ENCODE results near the gene KPRP.

KPRP gene

DNA sequence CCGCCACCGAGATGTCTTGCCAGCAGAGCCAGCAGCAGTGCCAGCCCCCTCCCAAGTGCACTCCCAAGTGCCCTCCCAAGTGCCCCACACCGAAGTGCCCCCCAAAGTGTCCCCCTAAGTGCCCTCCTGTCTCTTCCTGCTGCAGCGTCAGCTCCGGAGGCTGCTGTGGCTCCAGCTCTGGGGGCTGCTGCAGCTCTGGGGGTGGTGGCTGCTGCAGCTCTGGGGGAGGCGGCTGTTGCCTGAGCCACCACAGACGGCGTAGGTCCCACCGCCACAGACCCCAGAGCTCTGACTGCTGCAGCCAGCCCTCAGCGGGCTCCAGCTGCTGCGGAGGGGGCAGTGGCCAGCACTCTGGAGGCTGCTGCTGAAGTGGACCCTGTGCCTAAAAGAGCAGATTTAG, 18.5 kb downstream of the KPRP start:
- no peak for DNase-seq

DNA sequence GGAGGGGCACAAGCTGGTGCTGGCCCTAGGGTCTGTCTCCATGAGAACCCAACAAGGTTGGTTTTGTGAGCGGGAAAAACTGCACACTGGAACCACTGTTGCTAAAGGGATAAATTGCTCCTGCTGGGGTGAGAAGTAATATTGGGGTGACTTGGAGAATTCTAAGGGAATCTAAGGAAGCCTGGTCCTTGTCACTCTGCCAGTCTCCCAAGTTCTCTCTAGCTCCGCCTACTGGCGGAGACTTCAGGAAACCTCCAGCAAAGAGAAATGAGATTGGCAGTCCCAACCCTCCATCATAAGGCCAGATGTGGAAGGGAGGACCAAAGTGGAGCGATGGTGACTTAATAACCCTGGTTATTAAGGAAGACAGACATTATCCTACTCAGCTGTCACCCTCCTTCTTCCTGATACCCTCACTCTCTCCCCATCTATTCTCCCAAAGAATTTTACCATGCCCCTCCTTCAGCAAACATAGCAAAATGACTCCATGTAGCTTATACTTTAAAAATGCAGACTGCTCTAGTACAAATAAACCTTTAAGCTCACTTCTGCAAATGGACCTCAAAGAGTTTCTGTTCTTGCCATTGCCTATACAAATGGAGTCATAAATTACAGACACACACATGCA, 19.8 kb downstream of the KPRP start:
- DNase-seq: no peak

DNA sequence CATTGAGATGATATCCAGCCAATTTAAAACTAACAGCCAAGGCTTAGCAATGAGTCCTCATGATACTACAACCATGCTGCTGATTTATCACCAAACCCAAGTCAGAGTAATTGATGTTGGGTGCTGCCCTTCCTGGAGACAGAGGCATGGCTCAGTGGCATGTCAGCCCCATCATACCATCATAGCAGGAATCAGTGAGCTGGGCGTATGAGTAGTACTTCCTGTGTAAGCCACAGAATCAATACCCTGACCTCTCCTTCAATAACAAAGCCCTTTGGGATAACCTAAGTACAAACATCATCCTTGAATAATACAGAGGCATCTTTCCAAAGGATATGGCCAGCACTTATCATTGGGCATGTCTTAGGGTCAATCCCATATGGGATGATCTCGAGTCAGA, 25.3 kb downstream of the KPRP start:
- DNase-seq: no peak

GRCh38 chr1:152786077-152786476, 28.3 kb downstream of the KPRP start, which contains the start of gene LCE1E:
Gene LCE1E, plus strand, starts transcription at chr1:152786257. Its CDS starts 1,043 bp downstream, at chr1:152787300.
- peak; percentile 10 for DNase-seq

- no peak for DNase-seq
Observed at GRCh38 chr1:152795686-152796085, 37.9 kb downstream of the KPRP start.

DNA sequence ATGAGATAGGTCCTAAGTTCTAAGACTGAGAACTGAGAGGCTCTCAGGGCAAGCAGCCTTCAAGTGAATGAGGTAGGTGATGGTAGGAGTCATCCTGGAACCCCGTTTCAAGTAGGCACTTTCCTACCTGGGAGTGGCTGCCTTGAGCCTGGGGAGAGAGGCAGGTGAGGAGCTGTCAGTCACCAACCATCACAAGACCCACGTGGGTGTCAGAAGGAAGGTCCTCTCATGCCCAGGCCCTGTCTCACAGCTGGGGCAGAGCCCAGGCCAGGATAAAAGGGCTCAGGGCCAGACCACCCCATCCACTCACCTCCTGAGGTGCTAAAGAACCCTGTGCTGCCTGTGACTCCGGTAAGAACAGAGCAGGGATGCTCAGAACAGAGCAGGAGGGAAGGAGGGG, 38.6 kb downstream of the KPRP start, which contains the start of gene LCE1D:
TSS of gene LCE1D (plus strand) at position 301 of the 400 bp plus-strand sequence. CDS start 1,074 bp downstream, outside the sequence.
- no peak for DNase-seq

GRCh38 chr1:152801333-152801732, 43.5 kb downstream of the KPRP start:
- no peak for DNase-seq

DNA sequence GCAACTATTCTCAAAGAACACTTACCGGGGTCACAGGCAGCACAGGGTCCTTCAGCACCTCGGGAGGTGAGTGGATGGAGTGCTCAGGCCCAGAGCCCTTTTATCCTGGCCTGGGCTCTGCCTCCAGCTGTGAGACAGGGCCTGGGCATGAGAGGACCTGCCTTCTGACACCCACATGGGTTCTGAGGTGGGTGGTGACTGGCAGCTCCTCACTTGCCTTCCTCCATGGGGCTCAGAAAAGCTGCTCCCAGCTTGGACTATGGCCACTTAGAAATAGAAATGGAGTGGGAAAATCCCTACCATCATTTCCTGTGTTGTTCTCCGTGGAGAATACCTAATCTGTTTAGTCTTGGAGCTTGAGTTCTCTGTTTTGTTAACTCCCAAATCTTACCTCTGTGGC, 48.8 kb downstream of the KPRP start, which contains the start of gene LCE1C:
TSS of gene LCE1C (minus strand) at position 76 of the 400 bp plus-strand sequence. CDS start 1,173 bp downstream, outside the sequence.
- no peak for DNase-seq

DNA sequence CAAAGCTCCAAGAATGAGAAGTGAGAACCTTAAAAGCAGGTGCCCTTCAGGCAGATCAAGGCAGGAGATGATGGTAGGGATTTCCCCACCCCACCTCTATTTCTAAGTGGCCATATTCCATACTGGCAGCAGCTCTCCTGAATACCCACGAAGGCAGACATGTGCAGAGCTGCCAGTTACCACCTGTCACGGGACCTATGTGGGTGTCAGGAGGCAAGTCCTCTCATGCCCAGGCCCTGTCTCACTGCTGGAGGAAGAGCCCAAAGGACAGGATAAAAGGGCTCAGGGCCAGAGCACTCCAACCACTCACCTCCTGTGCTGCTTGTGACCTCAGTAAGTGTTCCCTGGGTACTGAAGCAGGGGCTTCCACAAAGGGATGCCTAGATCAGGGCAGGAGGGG, 53.2 kb downstream of the KPRP start:
- no peak for DNase-seq

Measured in DMS79 treated with DMSO at 0.1 percent for 48 hours (cell line).